GM19463 (cell line): ENCODE results near the gene KLF17.

Experiments used
- ATAC-seq: cut with Tn5 transposase; IDR thresholded peaks from one replicate; pipeline ENCODE4 v1.9.1; 2021; ENCODE audit warnings: mild to moderate bottlenecking, moderate library complexity; ENCODE audit not compliant: unreplicated experiment

KLF17 gene

GRCh38 chr1:44118682-44119081, at the start of gene KLF17:
Gene KLF17, plus strand, starts transcription at chr1:44118821. Its CDS starts 87 bp downstream, at chr1:44118908.
- no peak for ATAC-seq

- no peak for ATAC-seq
These were observed 47.2 kb upstream of the KLF17 start for GRCh38 chr1:44071461-44071860.

GRCh38 chr1:44072204-44072603, 46.4 kb upstream of the KLF17 start:
- no peak for ATAC-seq

GRCh38 chr1:44072821-44073220, 45.8 kb upstream of the KLF17 start:
- ATAC-seq = no peak

- no peak for ATAC-seq
These were observed 45.1 kb upstream of the KLF17 start for GRCh38 chr1:44073528-44073927.

- ATAC-seq = no peak
These were observed 44.2 kb upstream of the KLF17 start for GRCh38 chr1:44074415-44074814.

- ATAC-seq = no peak
These were observed 42.6 kb upstream of the KLF17 start for GRCh38 chr1:44076066-44076465.

GRCh38 chr1:44077421-44077820, 41.2 kb upstream of the KLF17 start:
- ATAC-seq = no peak

- ATAC-seq = no peak
These were observed 40.5 kb upstream of the KLF17 start for GRCh38 chr1:44078104-44078503.

GRCh38 chr1:44079566-44079965, 39.1 kb upstream of the KLF17 start:
- ATAC-seq = no peak

- ATAC-seq = no peak
These were observed 33.5 kb upstream of the KLF17 start for GRCh38 chr1:44084998-44085675.

GRCh38 chr1:44086692-44087474, 31.7 kb upstream of the KLF17 start:
- ATAC-seq = no peak

- no peak for ATAC-seq
These were observed 29.1 kb upstream of the KLF17 start for GRCh38 chr1:44089371-44090048.

GRCh38 chr1:44090429-44091252, 28.0 kb upstream of the KLF17 start:
- no peak for ATAC-seq

- no peak for ATAC-seq
These were observed 24.6 kb upstream of the KLF17 start for GRCh38 chr1:44094047-44094446.

GRCh38 chr1:44100183-44100868, 18.3 kb upstream of the KLF17 start:
- ATAC-seq = no peak

- ATAC-seq = no peak
These were observed 17.3 kb upstream of the KLF17 start for GRCh38 chr1:44101328-44101727.

- no peak for ATAC-seq
These were observed 15.1 kb upstream of the KLF17 start for GRCh38 chr1:44103270-44104131.

GRCh38 chr1:44105810-44106209, 12.8 kb upstream of the KLF17 start:
- no peak for ATAC-seq
